GM21576 (cell line): ENCODE data around the gene IGSF8.

Source experiments
- ATAC-seq: cut with Tn5 transposase; IDR thresholded peaks from one replicate; pipeline ENCODE4 v1.9.1; 2021; ENCODE audit warnings: mild to moderate bottlenecking, moderate library complexity; ENCODE audit not compliant: unreplicated experiment

Gene IGSF8

GRCh38 chr1:160097911-160098851, at the start of gene IGSF8:
TSS of gene IGSF8 (minus strand) at chr1:160098619. CDS start at chr1:160098472, 147 bp downstream.
- ATAC-seq = peak; percentile 30

- no peak for ATAC-seq
These were observed 49.7 kb upstream of the IGSF8 start for GRCh38 chr1:160148121-160148520.

- no peak for ATAC-seq
These were observed 47.7 kb upstream of the IGSF8 start for GRCh38 chr1:160146107-160146506.

GRCh38 chr1:160144921-160145320, 46.5 kb upstream of the IGSF8 start:
- ATAC-seq = no peak

GRCh38 chr1:160143695-160144094, 45.3 kb upstream of the IGSF8 start:
- no peak for ATAC-seq

GRCh38 chr1:160139840-160140239, 41.4 kb upstream of the IGSF8 start:
- ATAC-seq = no peak

- ATAC-seq = no peak
These were observed 38.9 kb upstream of the IGSF8 start for GRCh38 chr1:160137216-160137862.

- ATAC-seq = no peak
These were observed 38.4 kb upstream of the IGSF8 start for GRCh38 chr1:160136926-160137200.

- ATAC-seq = no peak
These were observed 37.9 kb upstream of the IGSF8 start for GRCh38 chr1:160136121-160136925.

GRCh38 chr1:160134791-160135572, 36.6 kb upstream of the IGSF8 start:
- no peak for ATAC-seq

GRCh38 chr1:160133990-160134770, 35.8 kb upstream of the IGSF8 start:
- ATAC-seq = no peak

GRCh38 chr1:160131803-160132565, 33.6 kb upstream of the IGSF8 start:
- ATAC-seq = no peak

- no peak for ATAC-seq
These were observed 32.5 kb upstream of the IGSF8 start for GRCh38 chr1:160130939-160131338.

GRCh38 chr1:160130486-160130885, 32.1 kb upstream of the IGSF8 start:
- ATAC-seq = no peak

GRCh38 chr1:160129966-160130365, 31.5 kb upstream of the IGSF8 start:
- no peak for ATAC-seq

GRCh38 chr1:160129558-160129957, 31.1 kb upstream of the IGSF8 start:
- no peak for ATAC-seq

- no peak for ATAC-seq
These were observed 30.6 kb upstream of the IGSF8 start for GRCh38 chr1:160129046-160129445.

- ATAC-seq = no peak
These were observed 30.2 kb upstream of the IGSF8 start for GRCh38 chr1:160128636-160129035.

- no peak for ATAC-seq
These were observed 29.6 kb upstream of the IGSF8 start for GRCh38 chr1:160127865-160128523.
